ENCODE measurements around the gene KCNK5.
A peak's percentile ranks its signal among the peaks of the same experiment; 100 is the strongest.

Gene KCNK5

GRCh38 chr6:39228992-39229767 lies at the start of gene KCNK5:
Gene KCNK5 (minus strand): TSS chr6:39229475. CDS start chr6:39229111, 364 bp downstream.
- peak; percentile 86 for DNase-seq (ENCODE audit: low spot score)

GRCh38 chr6:39276379-39276995 lies 47.2 kb upstream of the KCNK5 start:
- DNase-seq (ENCODE audit: low spot score) = no peak

- DNase-seq (ENCODE audit: low spot score) = no peak
Measured at GRCh38 chr6:39274903-39275302, 45.6 kb upstream of the KCNK5 start.

- DNase-seq (ENCODE audit: low spot score) = no peak
Measured at GRCh38 chr6:39274471-39274870, 45.2 kb upstream of the KCNK5 start.

GRCh38 chr6:39273406-39273821 lies 44.1 kb upstream of the KCNK5 start:
- DNase-seq (ENCODE audit: low spot score) = no peak

- no peak for DNase-seq (ENCODE audit: low spot score)
Measured at GRCh38 chr6:39269961-39270360, 40.7 kb upstream of the KCNK5 start.

- DNase-seq (ENCODE audit: low spot score) = no peak
Measured at GRCh38 chr6:39268721-39269120, 39.4 kb upstream of the KCNK5 start.

GRCh38 chr6:39268171-39268570 lies 38.9 kb upstream of the KCNK5 start:
- no peak for DNase-seq (ENCODE audit: low spot score)

GRCh38 chr6:39266782-39267355 lies 37.6 kb upstream of the KCNK5 start:
- no peak for DNase-seq (ENCODE audit: low spot score)

- DNase-seq (ENCODE audit: low spot score) = no peak
Measured at GRCh38 chr6:39266375-39266774, 37.1 kb upstream of the KCNK5 start.

- no peak for DNase-seq (ENCODE audit: low spot score)
Measured at GRCh38 chr6:39263303-39264037, 34.2 kb upstream of the KCNK5 start.

GRCh38 chr6:39261751-39262150 lies 32.5 kb upstream of the KCNK5 start:
- DNase-seq (ENCODE audit: low spot score) = no peak

GRCh38 chr6:39260953-39261352 lies 31.7 kb upstream of the KCNK5 start:
- DNase-seq (ENCODE audit: low spot score) = no peak

GRCh38 chr6:39260456-39260855 lies 31.2 kb upstream of the KCNK5 start:
- DNase-seq (ENCODE audit: low spot score) = no peak

GRCh38 chr6:39256294-39256940 lies 27.1 kb upstream of the KCNK5 start:
- DNase-seq (ENCODE audit: low spot score) = no peak

- no peak for DNase-seq (ENCODE audit: low spot score)
Measured at GRCh38 chr6:39254999-39255535, 25.8 kb upstream of the KCNK5 start.

- no peak for DNase-seq (ENCODE audit: low spot score)
Measured at GRCh38 chr6:39251406-39251805, 22.1 kb upstream of the KCNK5 start.

GRCh38 chr6:39250507-39250906 lies 21.2 kb upstream of the KCNK5 start:
- DNase-seq (ENCODE audit: low spot score) = no peak

- DNase-seq (ENCODE audit: low spot score) = no peak
Measured at GRCh38 chr6:39249278-39249677, 20.0 kb upstream of the KCNK5 start.

GRCh38 chr6:39247667-39248194 lies 18.5 kb upstream of the KCNK5 start:
- no peak for DNase-seq (ENCODE audit: low spot score)

- no peak for DNase-seq (ENCODE audit: low spot score)
Measured at GRCh38 chr6:39243809-39244208, 14.5 kb upstream of the KCNK5 start.
